GM12878 (cell line): ENCODE measurements around the gene LMOD3. TPM values are rescaled to one million over a fixed set of nuclear protein-coding genes. Genes with fewer than 3 reads are reported as not detected.

Experiments used
- ASH2L ChIP-seq: fragments of 300-600, 200-600 bp; sonication (generic); IDR thresholded peaks from 2 replicates; pipeline ENCODE4 v1.6.1; 2017; ENCODE audit warnings: low read depth, mild to moderate bottlenecking, borderline replicate concordance
- CEBPB ChIP-seq, 2 experiments: fragments of 150-350 bp in 1 of 2; IDR thresholded peaks; 2 replicates each; pipeline ENCODE4 v1.6.1; 2012 to 2014; ENCODE audit warnings: low read depth in 2 of 2, low read length in 2 of 2, borderline replicate concordance in 1 of 2, inconsistent platforms in 1 of 2
- CHD2 ChIP-seq: IDR thresholded peaks from 2 replicates; pipeline ENCODE4 v1.6.1; 2011; ENCODE audit warnings: low read depth, low read length, improper control_type of control experiment, borderline replicate concordance
- CTCF ChIP-seq, 3 experiments: IDR thresholded peaks in 2 of 3; conservative IDR thresholded peaks in 1 of 3; 2 replicates each; pipeline ENCODE4 v1.5.1; 2011; ENCODE audit warnings: low read depth in 3 of 3, low read length in 3 of 3, mild to moderate bottlenecking in 3 of 3, control low read depth in 2 of 3, moderate library complexity in 2 of 3, inconsistent platforms in 1 of 3, mixed read lengths in 1 of 3; ENCODE audit not compliant: control insufficient read depth in 2 of 3, insufficient read depth in 1 of 3; ENCODE audit errors: extremely low read depth in 1 of 3
- CUX1 ChIP-seq: IDR thresholded peaks from 2 replicates; pipeline ENCODE4 v1.6.1; 2012; ENCODE audit warnings: improper control_type of control experiment, low read depth, low read length; ENCODE audit not compliant: insufficient replicate concordance
- E4F1 ChIP-seq: fragments of 450-650 bp; IDR thresholded peaks from 2 replicates; pipeline ENCODE4 v1.6.1; 2018; ENCODE audit warnings: borderline replicate concordance, mild to moderate bottlenecking; ENCODE audit not compliant: partially characterized antibody
- JUND ChIP-seq: IDR thresholded peaks from 2 replicates; pipeline ENCODE4 v1.6.1; 2012; ENCODE audit warnings: low read depth, mild to moderate bottlenecking, low read length, improper control_type of control experiment, moderate library complexity
- KDM1A ChIP-seq: fragments of 200-600 bp; sonication (generic); IDR thresholded peaks from 2 replicates; pipeline ENCODE4 v1.6.1; 2016; ENCODE audit warnings: borderline replicate concordance
- MTA2 ChIP-seq: fragments of 450-650 bp; IDR thresholded peaks from 2 replicates; pipeline ENCODE4 v1.6.1; 2016; ENCODE audit warnings: low read depth, mild to moderate bottlenecking, moderate library complexity
- RFX5 ChIP-seq: IDR thresholded peaks from 2 replicates; pipeline ENCODE4 v1.6.1; 2011; ENCODE audit warnings: low read depth, low read length, improper control_type of control experiment
- SMC3 ChIP-seq: IDR thresholded peaks from 2 replicates; pipeline ENCODE4 v1.6.1; 2011; ENCODE audit warnings: low read length, improper control_type of control experiment, borderline replicate concordance
- SP1 ChIP-seq: IDR thresholded peaks from one replicate; pipeline ENCODE4 v1.6.1; 2011; ENCODE audit warnings: low read depth, low read length
- TAF1 ChIP-seq: IDR thresholded peaks from 2 replicates; pipeline ENCODE4 v1.6.1; 2011; ENCODE audit warnings: mild to moderate bottlenecking, low read depth, low read length, borderline replicate concordance
- TCF12 ChIP-seq: IDR thresholded peaks from 2 replicates; pipeline ENCODE4 v1.6.1; 2011; ENCODE audit warnings: low read depth, mild to moderate bottlenecking, low read length
- USF2 ChIP-seq: IDR thresholded peaks from 2 replicates; pipeline ENCODE4 v1.6.1; 2011; ENCODE audit warnings: low read depth, low read length, improper control_type of control experiment, borderline replicate concordance
- WRNIP1 ChIP-seq: IDR thresholded peaks from 2 replicates; pipeline ENCODE4 v1.6.1; 2011; ENCODE audit warnings: low read depth, low read length, improper control_type of control experiment, borderline replicate concordance
- ZBED1 ChIP-seq: IDR thresholded peaks from 2 replicates; pipeline ENCODE4 v1.6.1; 2016; ENCODE audit warnings: borderline replicate concordance
- ZNF207 ChIP-seq: fragments of 450-650 bp; IDR thresholded peaks from 2 replicates; pipeline ENCODE4 v1.6.1; 2014; ENCODE audit warnings: antibody characterized with exemption, mild to moderate bottlenecking, borderline replicate concordance
- polyA plus RNA-seq, 11 experiments: library from polyadenylated mRNA; depleted of rRNA in 4 of 11; unstranded in 6 of 11; stranded (reverse) in 5 of 11; fragments of >200 nt; fragmentation: Nextera tagmentation in 4 of 11; fragmentation: Illumina TruSeq in 1 of 11; extraction: Ambion mirVana in 4 of 11; extraction: Trizol in 1 of 11; gene quantifications; 1 replicate in 1 of 11; 2 replicates in 10 of 11; pipeline versions ENCODE4 v1.2.1 to v1.2.3, GENCODE V29; 2011 to 2016; ENCODE audit warnings: inconsistent platforms in 2 of 11, missing spikeins in 2 of 11, low read depth in 1 of 11
- total RNA-seq, 4 experiments: library from RNA; depleted of rRNA in 3 of 4; stranded (reverse); fragments of >200 nt in 3 of 4; fragmentation: Illumina TruSeq in 1 of 4; extraction: Trizol in 1 of 4; gene quantifications; 2 replicates each; pipeline versions ENCODE4 v1.2.1 to v1.2.3, GENCODE V29; 2013 to 2021

Gene LMOD3
- total and polyA plus RNA-seq, 10 of the 15 experiments (the other 5 are each of a cell fraction or from before 2014, with no cell fraction given) = 0.04 to 0.20 (median 0.09) TPM; not detected in 1

GRCh38 chr3:69082805-69083204 lies 39.6 kb downstream of the LMOD3 start (continued):
- TF ChIP-seq SP1 (peak; percentile 69), USF2 (no peak), ZNF207 (no peak), CHD2 (peak; percentile 74; the same call in 1 of the 2 replicates), ASH2L (no peak), TAF1 (peak; percentile 72; the same call in 1 of the 2 replicates), SMC3 (peak; percentile 25; the same call in 1 of the 2 replicates), CUX1 (peak; percentile 95), CTCF (IDR thresholded peaks at IDR 0.05 in 2 of 3, conservative IDR thresholded peaks at IDR 0.05 in 1 of 3; ENCODE audit: control insufficient read depth in 2 of 3, extremely low read depth in 1 of 3, insufficient read depth in 1 of 3, low read depth in 3 of 3, low read length in 3 of 3) (no peak), CEBPB (IDR thresholded peaks at IDR 0.05; ENCODE audit: borderline replicate concordance in 1 of 2, low read depth in 2 of 2, low read length in 2 of 2) (peak in 1 of 2 experiments; percentile 73; a peak in 1 of 4 replicates), WRNIP1 (no peak), MTA2 (peak; percentile 82), E4F1 (no peak), TCF12 (0 out of 2 replicates have a peak, but pooled peaks have one; percentile 34), RFX5 (no peak), KDM1A (no peak), ZBED1 (peak; percentile 92), JUND (no peak)
